ENCODE data around the gene SARDH.

SARDH gene

GRCh38 chr9:133643362-133643755 is 94.8 kb downstream of the SARDH start:
- TF ChIP-seq, protein P1, sequence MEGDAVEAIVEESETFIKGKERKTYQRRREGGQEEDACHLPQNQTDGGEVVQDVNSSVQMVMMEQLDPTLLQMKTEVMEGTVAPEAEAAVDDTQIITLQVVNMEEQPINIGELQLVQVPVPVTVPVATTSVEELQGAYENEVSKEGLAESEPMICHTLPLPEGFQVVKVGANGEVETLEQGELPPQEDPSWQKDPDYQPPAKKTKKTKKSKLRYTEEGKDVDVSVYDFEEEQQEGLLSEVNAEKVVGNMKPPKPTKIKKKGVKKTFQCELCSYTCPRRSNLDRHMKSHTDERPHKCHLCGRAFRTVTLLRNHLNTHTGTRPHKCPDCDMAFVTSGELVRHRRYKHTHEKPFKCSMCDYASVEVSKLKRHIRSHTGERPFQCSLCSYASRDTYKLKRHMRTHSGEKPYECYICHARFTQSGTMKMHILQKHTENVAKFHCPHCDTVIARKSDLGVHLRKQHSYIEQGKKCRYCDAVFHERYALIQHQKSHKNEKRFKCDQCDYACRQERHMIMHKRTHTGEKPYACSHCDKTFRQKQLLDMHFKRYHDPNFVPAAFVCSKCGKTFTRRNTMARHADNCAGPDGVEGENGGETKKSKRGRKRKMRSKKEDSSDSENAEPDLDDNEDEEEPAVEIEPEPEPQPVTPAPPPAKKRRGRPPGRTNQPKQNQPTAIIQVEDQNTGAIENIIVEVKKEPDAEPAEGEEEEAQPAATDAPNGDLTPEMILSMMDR (IDR thresholded peaks at IDR 0.05) = no peak
- DNase-seq (ENCODE audit: low spot score) = no peak
- no peak overlapping the region for H3K4me3 ChIP-seq
- H3K27ac ChIP-seq = no peak overlapping the region

DNA sequence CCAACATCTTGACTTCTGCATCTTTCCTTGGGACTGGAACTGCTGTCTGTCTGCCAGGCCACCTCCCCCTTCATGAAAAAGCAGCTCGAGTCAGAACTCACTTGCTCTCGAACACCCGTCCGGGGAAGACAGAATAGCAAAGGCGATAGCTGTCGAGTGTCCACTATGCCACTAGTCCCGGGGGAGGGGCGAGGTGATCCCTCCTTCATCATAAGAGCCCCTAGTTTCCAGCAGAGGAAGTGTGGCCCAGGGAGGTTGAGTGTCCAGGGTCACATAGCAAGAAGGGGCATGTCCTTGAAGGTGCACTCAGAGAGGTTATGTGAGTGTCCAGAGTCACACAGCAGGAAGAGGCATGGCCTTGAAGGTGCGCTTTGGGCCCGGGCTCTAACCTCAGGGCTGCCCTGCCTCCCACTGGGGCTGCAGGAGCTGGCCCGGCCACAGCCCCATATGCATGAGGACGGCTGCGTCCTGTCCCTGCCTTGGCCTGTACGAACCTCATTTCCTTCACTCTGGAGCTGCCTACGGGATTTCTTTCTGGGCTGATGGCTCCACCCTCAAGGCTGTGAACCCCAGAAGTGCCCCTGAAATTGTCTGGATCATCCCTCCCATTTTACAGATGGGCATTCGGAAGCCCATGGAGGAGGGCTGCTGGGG is 95.3 kb downstream of the SARDH start:
- no peak for DNase-seq (ENCODE audit: low spot score)
- TF ChIP-seq, protein P1 (IDR thresholded peaks at IDR 0.05) = no peak

GRCh38 chr9:133641861-133642595 is 96.1 kb downstream of the SARDH start:
- H3K4me3 ChIP-seq = no peak overlapping the region
- no peak overlapping the region for H3K27ac ChIP-seq
- TF ChIP-seq, protein P1 (IDR thresholded peaks at IDR 0.05) = no peak
- DNase-seq (ENCODE audit: low spot score) = no peak

More for the DNA sequence above, 95.3 kb downstream of the SARDH start:
- Histone ChIP-seq H3K27ac (no peak overlapping the region), H3K4me3 (no peak overlapping the region)

- DNase-seq (ENCODE audit: low spot score) = no peak
- TF ChIP-seq, protein P1 (IDR thresholded peaks at IDR 0.05) = no peak
- Histone ChIP-seq H3K4me3 (no peak overlapping the region), H3K27ac (no peak overlapping the region)
Observed at GRCh38 chr9:133641396-133641655, 96.8 kb downstream of the SARDH start.

DNA sequence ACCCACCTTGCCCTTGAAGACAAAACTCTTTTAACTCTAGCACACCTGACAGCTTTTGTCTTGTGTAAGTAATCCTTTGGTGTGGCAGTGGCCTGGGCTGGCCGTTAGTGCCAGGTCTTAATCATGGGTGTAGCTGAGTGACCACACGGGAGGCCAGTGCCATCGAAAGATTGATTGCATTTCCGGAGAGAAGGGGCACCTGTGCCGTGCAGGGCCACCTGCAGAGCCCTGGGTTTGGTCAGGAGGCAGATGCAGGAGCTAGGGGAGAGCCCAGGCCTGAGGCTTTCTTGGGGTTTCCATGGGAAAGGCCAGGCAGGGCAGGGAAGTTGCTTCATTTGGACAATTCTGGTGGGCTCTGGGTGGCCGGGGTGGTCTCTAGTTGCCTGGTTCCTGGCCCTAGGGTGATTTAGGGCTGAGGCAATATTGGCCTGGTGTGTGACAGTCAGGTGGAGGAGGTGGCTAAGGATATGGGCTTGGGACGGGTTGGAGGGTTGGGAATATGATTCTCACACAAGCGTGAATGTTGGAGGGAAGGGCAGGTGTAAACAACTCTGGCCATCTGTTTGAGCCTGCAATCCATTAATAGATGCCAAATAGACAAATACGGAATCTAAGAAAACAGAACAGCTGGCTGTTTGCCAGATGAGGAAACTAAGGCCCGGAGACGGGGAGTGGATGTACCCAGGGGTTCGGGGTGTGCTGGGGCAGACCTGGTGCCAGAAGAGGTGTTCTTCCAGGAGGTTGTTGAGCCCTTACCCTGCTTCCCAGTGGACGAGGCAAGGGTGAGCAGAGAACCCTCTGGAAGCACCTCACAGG is 97.4 kb downstream of the SARDH start:
- no peak overlapping the region for H3K4me3 ChIP-seq
- no peak for DNase-seq (ENCODE audit: low spot score)

GRCh38 chr9:133640160-133640559 is 98.0 kb downstream of the SARDH start:
- TF ChIP-seq, protein P1 (IDR thresholded peaks at IDR 0.05) = no peak
- no peak for DNase-seq (ENCODE audit: low spot score)
- Histone ChIP-seq H3K4me3 (no peak overlapping the region), H3K27ac (no peak overlapping the region)

More for the DNA sequence above, 97.4 kb downstream of the SARDH start:
- H3K27ac ChIP-seq = no peak overlapping the region
- TF ChIP-seq, protein P1 (IDR thresholded peaks at IDR 0.05) = no peak

All from coronary artery (tissue), 2 donors.